Measurements from ENCODE around the gene SRSF8. TPM values are rescaled to one million over a fixed set of nuclear protein-coding genes. Genes with fewer than 3 reads are reported as not detected.

SRSF8 gene
- total and polyA plus RNA-seq, 9 of the 15 experiments (the other 6 are each of a cell fraction or from before 2014, with no cell fraction given), result 18.0 to 53.4 (median 27.9) TPM

DNA sequence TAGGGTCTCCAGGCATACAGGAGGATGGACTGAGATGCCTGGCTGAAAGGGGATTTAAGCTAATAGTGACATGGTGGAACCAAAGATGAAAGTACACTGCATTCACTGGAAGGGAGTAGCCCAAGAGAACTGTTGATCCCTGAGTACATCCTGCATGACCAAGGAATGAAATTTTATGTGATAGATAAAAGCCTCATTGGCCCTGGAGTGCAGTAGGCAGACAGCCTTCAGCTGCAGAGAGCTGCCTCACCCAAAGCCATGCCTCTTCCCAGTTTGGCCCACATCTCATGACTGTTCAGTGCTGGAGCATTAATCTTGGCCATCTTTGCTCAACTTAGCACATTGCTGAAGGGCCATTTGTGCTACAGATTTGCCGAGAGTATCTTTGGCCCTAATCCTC is 33.7 kb upstream of the SRSF8 start:
- no peaks in the 10 kb centered on the region for H3K9me1 ChIP-seq (ENCODE audit: control insufficient read depth, insufficient read depth, low read length)
- ChIA-PET POLR2A (interaction anchor here (1.7 to 1.9 kb wide), 2 partner anchors 9 to 11 kb away, joined by 4 to 6 read pairs; partner anchors contain the start of gene KDM4E), CTCF (ENCODE audit: low intra/inter-chr PET ratio) (no interaction called here)
- no peak overlapping the region for H3K9ac ChIP-seq (ENCODE audit: insufficient read depth in 1 of 2, low read depth in 2 of 2, low read length in 2 of 2)
- H3K4me2 ChIP-seq (ENCODE audit: insufficient read depth, low read length), result no peak overlapping the region
- TF ChIP-seq GATAD2B (IDR thresholded peaks at IDR 0.05; ENCODE audit: borderline replicate concordance) (no peak), PCBP1 (IDR thresholded peaks at IDR 0.05; ENCODE audit: low read depth, low read length, poor library complexity, severe bottlenecking) (no peak), ELF1 (tag; IDR thresholded peaks at IDR 0.05) (no peak), ZNF717 (CRISPR knock-in tag; IDR thresholded peaks at IDR 0.05) (no peak), ZNF431 (CRISPR knock-in tag; IDR thresholded peaks at IDR 0.05) (no peak), ZNF121 (CRISPR knock-in tag; conservative IDR thresholded peaks at IDR 0.05) (no peak)
- H3K27me3 ChIP-seq (ENCODE audit: control insufficient read depth in 2 of 2, insufficient read depth in 2 of 2, low read length in 2 of 2), result no peaks in the 10 kb centered on the region
- H3K4me1 ChIP-seq (replicated peaks in 1 of 2; ENCODE audit: control insufficient read depth in 2 of 2, insufficient read depth in 2 of 2, low read length in 2 of 2), result no peaks in the 10 kb centered on the region
- H3K36me3 ChIP-seq (ENCODE audit: control insufficient read depth, insufficient read depth, low read length), result no peaks in the 10 kb centered on the region
- WGBS (ENCODE audit: insufficient coverage, low coverage, missing lambda C conversion rate), result 5% methylated on average over 1 of the region's 1 CpG
- no TSS peak for BruUV-seq (replicated peaks)
- H3K27ac ChIP-seq (ENCODE audit: extremely low read depth, low read depth, low read length), result no peak overlapping the region
- no peaks in the 10 kb centered on the region for H3K79me2 ChIP-seq (ENCODE audit: control insufficient read depth, insufficient read depth, low read length)
- H2AFZ ChIP-seq (ENCODE audit: low read depth, low read length), result no peak overlapping the region
- H3K9me3 ChIP-seq (replicated peaks; ENCODE audit: control insufficient read depth, insufficient read depth, low read depth, low read length), result no peaks in the 10 kb centered on the region
- in situ Hi-C loops (cut with MboI) (no loop called here), intact Hi-C loops (cut with micrococcal nuclease) (no loop called here)
- ATAC-seq (no peak), FAIRE-seq (no peak), DNase-seq (ENCODE audit: extremely low read depth in 1 of 4, low spot score in 3 of 4) (no peak)
- H3K4me3 ChIP-seq, result no peak overlapping the region
- H4K20me1 ChIP-seq (replicated peaks; ENCODE audit: control insufficient read depth, insufficient read depth, low read length), result no peaks in the 10 kb centered on the region

DNA sequence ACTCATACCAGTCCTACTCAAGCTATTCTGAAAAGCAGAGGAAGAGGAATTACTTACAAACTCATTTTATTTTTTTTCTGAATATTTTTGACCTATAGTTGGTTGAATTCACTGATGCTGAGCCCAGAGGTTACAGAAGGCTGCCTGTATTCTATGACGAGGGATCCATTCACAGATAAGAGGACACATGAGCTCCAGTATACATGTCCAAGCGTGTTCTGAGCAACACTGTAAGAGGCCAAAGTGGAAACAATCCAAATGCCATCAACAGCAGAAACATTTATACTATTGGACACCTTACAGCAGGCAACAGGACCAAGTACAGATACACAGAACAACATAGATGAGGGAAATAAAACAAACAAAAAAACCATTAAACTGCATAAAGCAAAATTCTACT is 31.4 kb upstream of the SRSF8 start:
- WGBS (ENCODE audit: insufficient coverage, low coverage, missing lambda C conversion rate), result 10% methylated on average over 2 of the region's 2 CpGs
- FAIRE-seq, result no peak
- H3K9me1 ChIP-seq (ENCODE audit: control insufficient read depth, insufficient read depth, low read length), result no peaks in the 10 kb centered on the region
- H2AFZ ChIP-seq (ENCODE audit: low read depth, low read length), result no peak overlapping the region
- no peaks in the 10 kb centered on the region for H3K9me3 ChIP-seq (replicated peaks; ENCODE audit: control insufficient read depth, insufficient read depth, low read depth, low read length)
- no peak for ATAC-seq
- intact Hi-C loops (cut with micrococcal nuclease) (no loop called here), in situ Hi-C loops (cut with MboI) (no loop called here)
- no TSS peak for BruUV-seq (replicated peaks)
- H4K20me1 ChIP-seq (replicated peaks; ENCODE audit: control insufficient read depth, insufficient read depth, low read length), result no peaks in the 10 kb centered on the region
- H3K4me3 ChIP-seq, result no peak overlapping the region
- H3K4me1 ChIP-seq (replicated peaks in 1 of 2; ENCODE audit: control insufficient read depth in 2 of 2, insufficient read depth in 2 of 2, low read length in 2 of 2), result no peaks in the 10 kb centered on the region
- no peak overlapping the region for H3K9ac ChIP-seq (ENCODE audit: insufficient read depth in 1 of 2, low read depth in 2 of 2, low read length in 2 of 2)
- H3K4me2 ChIP-seq (ENCODE audit: insufficient read depth, low read length), result no peak overlapping the region
- no peaks in the 10 kb centered on the region for H3K27me3 ChIP-seq (ENCODE audit: control insufficient read depth in 2 of 2, insufficient read depth in 2 of 2, low read length in 2 of 2)
- ChIA-PET CTCF (ENCODE audit: low intra/inter-chr PET ratio) (no interaction called here), POLR2A (interaction anchor here (1.1 kb wide), 1 partner anchor 11 kb away, joined by 5 read pairs; no protein-coding TSS in a partner anchor)
- no peak overlapping the region for H3K27ac ChIP-seq (ENCODE audit: extremely low read depth, low read depth, low read length)
- DNase-seq (ENCODE audit: extremely low read depth in 1 of 4, low spot score in 3 of 4), result no peak
- no peaks in the 10 kb centered on the region for H3K79me2 ChIP-seq (ENCODE audit: control insufficient read depth, insufficient read depth, low read length)
- no peaks in the 10 kb centered on the region for H3K36me3 ChIP-seq (ENCODE audit: control insufficient read depth, insufficient read depth, low read length)
- TF ChIP-seq ZNF586 (CRISPR knock-in tag; conservative IDR thresholded peaks at IDR 0.05) (no peak), ZNF785 (CRISPR knock-in tag; IDR thresholded peaks at IDR 0.05) (no peak), BACH1 (tag; IDR thresholded peaks at IDR 0.05) (no peak), CHD2 (IDR thresholded peaks at IDR 0.05; ENCODE audit: low read depth, low read length) (no peak)
- TF ChIP-seq, protein P1, sequence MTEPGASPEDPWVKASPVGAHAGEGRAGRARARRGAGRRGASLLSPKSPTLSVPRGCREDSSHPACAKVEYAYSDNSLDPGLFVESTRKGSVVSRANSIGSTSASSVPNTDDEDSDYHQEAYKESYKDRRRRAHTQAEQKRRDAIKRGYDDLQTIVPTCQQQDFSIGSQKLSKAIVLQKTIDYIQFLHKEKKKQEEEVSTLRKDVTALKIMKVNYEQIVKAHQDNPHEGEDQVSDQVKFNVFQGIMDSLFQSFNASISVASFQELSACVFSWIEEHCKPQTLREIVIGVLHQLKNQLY (CRISPR knock-in tag; conservative IDR thresholded peaks at IDR 0.05), result no peak
- TF ChIP-seq, protein P2, sequence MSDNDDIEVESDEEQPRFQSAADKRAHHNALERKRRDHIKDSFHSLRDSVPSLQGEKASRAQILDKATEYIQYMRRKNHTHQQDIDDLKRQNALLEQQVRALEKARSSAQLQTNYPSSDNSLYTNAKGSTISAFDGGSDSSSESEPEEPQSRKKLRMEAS (CRISPR knock-in tag; IDR thresholded peaks at IDR 0.05), result no peak
- TF ChIP-seq, protein P3, sequence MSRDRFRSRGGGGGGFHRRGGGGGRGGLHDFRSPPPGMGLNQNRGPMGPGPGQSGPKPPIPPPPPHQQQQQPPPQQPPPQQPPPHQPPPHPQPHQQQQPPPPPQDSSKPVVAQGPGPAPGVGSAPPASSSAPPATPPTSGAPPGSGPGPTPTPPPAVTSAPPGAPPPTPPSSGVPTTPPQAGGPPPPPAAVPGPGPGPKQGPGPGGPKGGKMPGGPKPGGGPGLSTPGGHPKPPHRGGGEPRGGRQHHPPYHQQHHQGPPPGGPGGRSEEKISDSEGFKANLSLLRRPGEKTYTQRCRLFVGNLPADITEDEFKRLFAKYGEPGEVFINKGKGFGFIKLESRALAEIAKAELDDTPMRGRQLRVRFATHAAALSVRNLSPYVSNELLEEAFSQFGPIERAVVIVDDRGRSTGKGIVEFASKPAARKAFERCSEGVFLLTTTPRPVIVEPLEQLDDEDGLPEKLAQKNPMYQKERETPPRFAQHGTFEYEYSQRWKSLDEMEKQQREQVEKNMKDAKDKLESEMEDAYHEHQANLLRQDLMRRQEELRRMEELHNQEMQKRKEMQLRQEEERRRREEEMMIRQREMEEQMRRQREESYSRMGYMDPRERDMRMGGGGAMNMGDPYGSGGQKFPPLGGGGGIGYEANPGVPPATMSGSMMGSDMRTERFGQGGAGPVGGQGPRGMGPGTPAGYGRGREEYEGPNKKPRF (IDR thresholded peaks at IDR 0.05; ENCODE audit: low read depth, low read length), result no peak
